T-helper 17 cell (primary cell): Measurements from ENCODE around the gene MAN1C1. TPM values are rescaled to one million over a fixed set of nuclear protein-coding genes. Genes with fewer than 3 reads are reported as not detected.

Source experiments
- ATAC-seq: fragments of 150-1000 bp; cut with Tn5 transposase; 2 replicates; pipeline ENCODE4 v1.10.0; 2021; ENCODE audit warnings: mild to moderate bottlenecking, moderate library complexity
- DNase-seq, 3 donors: peaks; one replicate each; pipeline versions ENCODE4 v3.0.0 to v3.0.0-alpha.2; 2020 to 2021
- H3K9me3 ChIP-seq: one replicate; pipeline ENCODE4 v1.7.0; 2013; ENCODE audit warnings: low read length, mild to moderate bottlenecking; ENCODE audit not compliant: control insufficient read depth, poor library complexity, severe bottlenecking
- H3K27ac Mint-ChIP-seq: one replicate; pipeline ENCODE4 v1.8.0; 2022; ENCODE audit warnings: mild to moderate bottlenecking, moderate library complexity, mixed read lengths
- H3K27me3 Mint-ChIP-seq: one replicate; pipeline ENCODE4 v1.8.0; 2022; ENCODE audit warnings: mixed read lengths
- H3K36me3 Mint-ChIP-seq: one replicate; pipeline ENCODE4 v1.8.0; 2022; ENCODE audit warnings: low read depth, mixed read lengths
- H3K4me1 Mint-ChIP-seq: one replicate; pipeline ENCODE4 v1.8.0; 2022; ENCODE audit warnings: mild to moderate bottlenecking, mixed read lengths
- H3K4me3 Mint-ChIP-seq: one replicate; pipeline ENCODE4 v1.8.0; 2022; ENCODE audit warnings: mild to moderate bottlenecking, moderate library complexity, mixed read lengths
- total RNA-seq, 4 donors: library from RNA in 2 of 4; stranded (reverse) in 2 of 4; gene quantifications; one replicate each; pipeline ENCODE4 v1.2.3 and lab custom pipeline; 2022 to 2026

The MAN1C1 gene
- total RNA-seq, 2 donors from 2014 or later, result 16.9 to 27.3 TPM

GRCh38 chr1:25703041-25703440 lies 86.5 kb downstream of the MAN1C1 start:
- H3K27ac Mint-ChIP-seq, result no peak overlapping the region
- H3K4me1 Mint-ChIP-seq, result peaks cover 33% of the 10 kb centered on the region

GRCh38 chr1:25703671-25704266 lies 87.2 kb downstream of the MAN1C1 start:
- H3K27me3 Mint-ChIP-seq, result no peaks in the 10 kb centered on the region
- no peaks in the 10 kb centered on the region for H3K36me3 Mint-ChIP-seq
- DNase-seq (no peak), ATAC-seq (no peak)
- H3K4me1 Mint-ChIP-seq, result peaks cover 31% of the 10 kb centered on the region
- H3K4me3 Mint-ChIP-seq, result no peak overlapping the region
- peak overlapping the region; percentile 83 for H3K27ac Mint-ChIP-seq
- H3K9me3 ChIP-seq, result no peaks in the 10 kb centered on the region

More at GRCh38 chr1:25703041-25703440, 86.5 kb downstream of the MAN1C1 start:
- DNase-seq, result no peak
- Mint-ChIP-seq H3K27me3 (no peaks in the 10 kb centered on the region), H3K36me3 (no peaks in the 10 kb centered on the region), H3K4me3 (no peak overlapping the region)
- no peak for ATAC-seq
- no peaks in the 10 kb centered on the region for H3K9me3 ChIP-seq

- H3K27me3 Mint-ChIP-seq, result no peaks in the 10 kb centered on the region
- no peaks in the 10 kb centered on the region for H3K36me3 Mint-ChIP-seq
- peak overlapping the region; percentile 83 for H3K27ac Mint-ChIP-seq
- H3K4me1 Mint-ChIP-seq, result peaks cover 34% of the 10 kb centered on the region
- ATAC-seq (peak; percentile 90), DNase-seq (no peak)
- no peak overlapping the region for H3K4me3 Mint-ChIP-seq
- H3K9me3 ChIP-seq, result no peaks in the 10 kb centered on the region
Measured at GRCh38 chr1:25704267-25704691, 87.7 kb downstream of the MAN1C1 start.

- DNase-seq (no peak), ATAC-seq (no peak)
- H3K4me1 Mint-ChIP-seq, result peaks cover 31% of the 10 kb centered on the region
- H3K27ac Mint-ChIP-seq, result peak overlapping the region; percentile 65
- no peak overlapping the region for H3K4me3 Mint-ChIP-seq
- H3K9me3 ChIP-seq, result no peaks in the 10 kb centered on the region
- no peaks in the 10 kb centered on the region for H3K27me3 Mint-ChIP-seq
- H3K36me3 Mint-ChIP-seq, result no peaks in the 10 kb centered on the region
Measured at GRCh38 chr1:25705699-25706098, 89.1 kb downstream of the MAN1C1 start.

- no peaks in the 10 kb centered on the region for H3K9me3 ChIP-seq
- ATAC-seq, result no peak
- H3K36me3 Mint-ChIP-seq, result no peaks in the 10 kb centered on the region
- no peak overlapping the region for H3K4me3 Mint-ChIP-seq
- no peak for DNase-seq
- H3K27me3 Mint-ChIP-seq, result no peaks in the 10 kb centered on the region
- no peak overlapping the region for H3K27ac Mint-ChIP-seq
- H3K4me1 Mint-ChIP-seq, result peaks cover 31% of the 10 kb centered on the region
Measured at GRCh38 chr1:25706146-25707089, 89.8 kb downstream of the MAN1C1 start.

GRCh38 chr1:25707280-25708016 lies 90.9 kb downstream of the MAN1C1 start:
- Mint-ChIP-seq H3K36me3 (no peaks in the 10 kb centered on the region), H3K4me3 (no peak overlapping the region), H3K27me3 (no peaks in the 10 kb centered on the region), H3K4me1 (peaks cover 36% of the 10 kb centered on the region), H3K27ac (peak overlapping the region; percentile 37)
- no peaks in the 10 kb centered on the region for H3K9me3 ChIP-seq
- no peak for DNase-seq
- ATAC-seq, result no peak

GRCh38 chr1:25710583-25711347 lies 94.2 kb downstream of the MAN1C1 start:
- DNase-seq (no peak), ATAC-seq (no peak)
- Mint-ChIP-seq H3K27me3 (no peaks in the 10 kb centered on the region), H3K4me1 (peaks cover 30% of the 10 kb centered on the region), H3K27ac (no peak overlapping the region), H3K36me3 (no peaks in the 10 kb centered on the region), H3K4me3 (no peak overlapping the region)
- no peaks in the 10 kb centered on the region for H3K9me3 ChIP-seq

- no peaks in the 10 kb centered on the region for H3K9me3 ChIP-seq
- peak; percentile 94 for ATAC-seq
- Mint-ChIP-seq H3K4me3 (no peak overlapping the region), H3K27ac (peak overlapping the region; percentile 68), H3K4me1 (peaks cover 25% of the 10 kb centered on the region), H3K27me3 (no peaks in the 10 kb centered on the region), H3K36me3 (no peaks in the 10 kb centered on the region)
- DNase-seq, result peak in 2 of 3 donors; percentile 22 to 32
Measured at GRCh38 chr1:25711555-25712298, 95.1 kb downstream of the MAN1C1 start.

- no peaks in the 10 kb centered on the region for H3K9me3 ChIP-seq
- peaks cover 22% of the 10 kb centered on the region for H3K4me1 Mint-ChIP-seq
- no peak for DNase-seq
- ATAC-seq, result no peak
- H3K36me3 Mint-ChIP-seq, result no peaks in the 10 kb centered on the region
- no peak overlapping the region for H3K4me3 Mint-ChIP-seq
- no peaks in the 10 kb centered on the region for H3K27me3 Mint-ChIP-seq
- H3K27ac Mint-ChIP-seq, result peak overlapping the region; percentile 68
Measured at GRCh38 chr1:25712299-25712970, 95.8 kb downstream of the MAN1C1 start.

GRCh38 chr1:25713961-25714360 lies 97.4 kb downstream of the MAN1C1 start:
- no peaks in the 10 kb centered on the region for H3K27me3 Mint-ChIP-seq
- H3K4me3 Mint-ChIP-seq, result no peak overlapping the region
- H3K9me3 ChIP-seq, result no peaks in the 10 kb centered on the region
- no peak for ATAC-seq
- no peak overlapping the region for H3K27ac Mint-ChIP-seq
- DNase-seq, result no peak
- peaks cover 2% of the 10 kb centered on the region for H3K36me3 Mint-ChIP-seq
- peaks cover 18% of the 10 kb centered on the region for H3K4me1 Mint-ChIP-seq

GRCh38 chr1:25714372-25714931 lies 97.9 kb downstream of the MAN1C1 start:
- ATAC-seq (no peak), DNase-seq (no peak)
- no peak overlapping the region for H3K4me3 Mint-ChIP-seq
- H3K4me1 Mint-ChIP-seq, result peaks cover 17% of the 10 kb centered on the region
- H3K36me3 Mint-ChIP-seq, result peaks cover 2% of the 10 kb centered on the region
- no peak overlapping the region for H3K27ac Mint-ChIP-seq
- no peaks in the 10 kb centered on the region for H3K27me3 Mint-ChIP-seq
- H3K9me3 ChIP-seq, result no peaks in the 10 kb centered on the region
